IMR-90 (cell line): ENCODE measurements around the gene L3MBTL2.

ENCODE experiments used
- CEBPB ChIP-seq: IDR thresholded peaks from 2 replicates; pipeline ENCODE4 v1.6.1; 2012; ENCODE audit warnings: low read depth, low read length, improper control_type of control experiment
- CTCF ChIP-seq: conservative IDR thresholded peaks from 2 replicates; pipeline ENCODE4 v1.5.1; 2012; ENCODE audit warnings: mild to moderate bottlenecking, low read depth, low read length, improper control_type of control experiment
- MXI1 ChIP-seq: IDR thresholded peaks from 2 replicates; pipeline ENCODE4 v1.6.1; 2012; ENCODE audit warnings: low read depth, mild to moderate bottlenecking, low read length, moderate library complexity, borderline replicate concordance
- NFE2L2 ChIP-seq: fragments of 150-350 bp; IDR thresholded peaks from 2 replicates; pipeline ENCODE4 v1.6.1; 2016; ENCODE audit warnings: low read depth, mild to moderate bottlenecking, low read length
- POLR2A ChIP-seq: IDR thresholded peaks from 2 replicates; pipeline ENCODE4 v1.6.1; 2012; ENCODE audit warnings: mild to moderate bottlenecking, low read depth, low read length
- RAD21 ChIP-seq: IDR thresholded peaks from 2 replicates; pipeline ENCODE4 v1.6.1; 2012; ENCODE audit warnings: low read length, improper control_type of control experiment
- SMC3 ChIP-seq: fragments of 150-350 bp; IDR thresholded peaks from 2 replicates; pipeline ENCODE4 v1.6.1; 2016; ENCODE audit warnings: low read depth, mild to moderate bottlenecking, antibody characterized with exemption, low read length, moderate library complexity
- USF2 ChIP-seq: fragments of 150-350 bp; IDR thresholded peaks from 2 replicates; pipeline ENCODE4 v1.6.1; 2017; ENCODE audit warnings: mild to moderate bottlenecking, antibody characterized with exemption, low read length, low read depth

GRCh38 chr22:41180926-41181325 is 24.2 kb upstream of the L3MBTL2 start:
- TF ChIP-seq CTCF (no peak), USF2 (no peak), POLR2A (no peak), CEBPB (no peak), MXI1 (no peak), RAD21 (no peak), NFE2L2 (no peak), SMC3 (no peak)
